WTC11 (cell line): ENCODE results near the gene FGFR3. TPM values are rescaled to one million over a fixed set of nuclear protein-coding genes. Genes with fewer than 3 reads are reported as not detected.
A peak's percentile ranks its signal among the peaks of the same experiment; 100 is the strongest.

Experiments
- ATAC-seq: fragments of 200-7000 bp; cut with Tn5 transposase; 2 replicates; pipeline ENCODE4 v1.10.0; 2021; ENCODE audit warnings: mild to moderate bottlenecking, moderate library complexity
- CTCF ChIA-PET: fragments of 300-600 bp; sonication (Branson Sonifier 250); formaldehyde crosslinking; loops from one replicate; lab custom pipeline; 2021; ENCODE audit warnings: antibody characterized with exemption; lab: Charles Lee
- POLR2A ChIA-PET: fragments of 350-600 bp; sonication (Branson Sonifier 250); formaldehyde crosslinking; loops from one replicate; lab custom pipeline; 2021; ENCODE audit warnings: antibody characterized with exemption; lab: Charles Lee
- DNase-seq: peaks from one replicate; pipeline ENCODE4 v3.0.0; 2021; ENCODE audit warnings: low spot score
- H3K27ac Mint-ChIP-seq: 2 replicates; pipeline ENCODE4 v1.8.0; 2021; ENCODE audit warnings: mixed read lengths
- H3K27me3 Mint-ChIP-seq: 2 replicates; pipeline ENCODE4 v1.8.0; 2021; ENCODE audit warnings: low read depth, mild to moderate bottlenecking, moderate library complexity, mixed read lengths
- H3K36me3 Mint-ChIP-seq: 2 replicates; pipeline ENCODE4 v1.8.0; 2021; ENCODE audit warnings: mixed read lengths
- H3K4me1 Mint-ChIP-seq: 2 replicates; pipeline ENCODE4 v1.8.0; 2022; ENCODE audit warnings: mixed read lengths
- H3K4me3 Mint-ChIP-seq: 2 replicates; pipeline ENCODE4 v1.8.0; 2021; ENCODE audit warnings: mild to moderate bottlenecking, moderate library complexity, mixed read lengths
- H3K9me3 Mint-ChIP-seq: 2 replicates; pipeline ENCODE4 v1.8.0; 2021; ENCODE audit warnings: mixed read lengths
- CBFB ChIP-seq: sonication (generic); formaldehyde crosslinking; IDR thresholded peaks from 2 replicates; pipeline ENCODE4 v1.8.1; 2022; ENCODE audit warnings: mild to moderate bottlenecking, low read depth, missing genetic modification reagents
- EMX1 ChIP-seq: fragments of 250-450 bp; sonication (Bioruptor Pico); IDR thresholded peaks from 2 replicates; pipeline ENCODE4 v1.8.0; 2021; ENCODE audit warnings: mild to moderate bottlenecking
- GRHL2 ChIP-seq: fragments of 250-450 bp; sonication (Bioruptor Pico); IDR thresholded peaks from 2 replicates; pipeline ENCODE4 v1.8.0; 2022; ENCODE audit warnings: mild to moderate bottlenecking, moderate library complexity; ENCODE audit not compliant: insufficient replicate concordance, severe bottlenecking
- HMGA2 ChIP-seq: fragments of 250-450 bp; sonication (Bioruptor Pico); IDR thresholded peaks from 2 replicates; pipeline ENCODE4 v1.4.0; 2021; ENCODE audit warnings: mild to moderate bottlenecking, moderate library complexity
- IRF2 ChIP-seq: sonication (generic); formaldehyde crosslinking; IDR thresholded peaks from 2 replicates; pipeline ENCODE4 v1.8.0; 2022; ENCODE audit warnings: low read depth, missing genetic modification reagents, borderline replicate concordance
- JAZF1 ChIP-seq: fragments of 250-450 bp; sonication (Bioruptor Pico); IDR thresholded peaks from 2 replicates; pipeline ENCODE4 v1.9.0; 2021; ENCODE audit warnings: moderate library complexity, mild to moderate bottlenecking, inconsistent platforms
- JUN ChIP-seq: sonication (generic); formaldehyde crosslinking; IDR thresholded peaks from 2 replicates; pipeline ENCODE4 v1.8.0; 2023; ENCODE audit warnings: mild to moderate bottlenecking, missing genetic modification reagents
- MYBL2 ChIP-seq: sonication (generic); formaldehyde crosslinking; IDR thresholded peaks from 2 replicates; pipeline ENCODE4 v1.8.1; 2023; ENCODE audit warnings: mild to moderate bottlenecking, moderate library complexity, missing genetic modification reagents
- NFE2L1 ChIP-seq: sonication (generic); formaldehyde crosslinking; IDR thresholded peaks from 2 replicates; pipeline ENCODE4 v1.8.1; 2023; ENCODE audit warnings: missing genetic modification reagents
- NR1H2 ChIP-seq: sonication (generic); formaldehyde crosslinking; IDR thresholded peaks from 2 replicates; pipeline ENCODE4 v1.9.0; 2021; ENCODE audit warnings: mild to moderate bottlenecking, moderate library complexity, missing genetic modification reagents
- OVOL2 ChIP-seq: fragments of 250-450 bp; sonication (Bioruptor Pico); IDR thresholded peaks from 2 replicates; pipeline ENCODE4 v1.9.0; 2021; ENCODE audit warnings: mild to moderate bottlenecking, borderline replicate concordance
- RORB ChIP-seq: fragments of 250-450 bp; sonication (Bioruptor Pico); IDR thresholded peaks from 2 replicates; pipeline ENCODE4 v1.9.0; 2021; ENCODE audit warnings: mild to moderate bottlenecking
- TEAD1 ChIP-seq: sonication (generic); formaldehyde crosslinking; IDR thresholded peaks from 2 replicates; pipeline ENCODE4 v1.8.0; 2022; ENCODE audit warnings: mild to moderate bottlenecking, missing genetic modification reagents
- TP53 ChIP-seq: sonication (generic); formaldehyde crosslinking; IDR thresholded peaks from 2 replicates; pipeline ENCODE4 v1.8.1; 2023; ENCODE audit warnings: mild to moderate bottlenecking, missing genetic modification reagents
- ZBTB21 ChIP-seq: sonication (generic); formaldehyde crosslinking; IDR thresholded peaks from 2 replicates; pipeline ENCODE4 v1.8.1; 2023; ENCODE audit warnings: mild to moderate bottlenecking, missing genetic modification reagents, borderline replicate concordance
- ZNF396 ChIP-seq: fragments of 250-450 bp; sonication (Bioruptor Pico); IDR thresholded peaks from 2 replicates; pipeline ENCODE4 v1.8.0; 2021; ENCODE audit warnings: mild to moderate bottlenecking, moderate library complexity, borderline replicate concordance
- ZNF671 ChIP-seq: fragments of 250-450 bp; sonication (Bioruptor Pico); IDR thresholded peaks from 2 replicates; pipeline ENCODE4 v1.8.0; 2021; ENCODE audit warnings: mild to moderate bottlenecking
- total RNA-seq: library from RNA; stranded (reverse); gene quantifications from 3 replicates; pipeline ENCODE4 v1.2.3, GENCODE V29; 2021
- TF ChIP-seq, protein P1 (sequence below): sonication (generic); formaldehyde crosslinking; IDR thresholded peaks from 2 replicates; pipeline ENCODE4 v1.8.0; 2022; ENCODE audit warnings: mild to moderate bottlenecking, missing genetic modification reagents
- TF ChIP-seq, protein P2 (sequence below): fragments of 250-450 bp; sonication (Bioruptor Pico); IDR thresholded peaks from 2 replicates; pipeline ENCODE4 v1.9.0; 2021; ENCODE audit warnings: mild to moderate bottlenecking
- TF ChIP-seq, protein P3 (sequence below): sonication (generic); formaldehyde crosslinking; IDR thresholded peaks from 2 replicates; pipeline ENCODE4 v1.8.0; 2022; ENCODE audit warnings: mild to moderate bottlenecking, missing genetic modification reagents
- TF ChIP-seq, protein P4 (sequence below): fragments of 250-450 bp; sonication (Bioruptor Pico); IDR thresholded peaks from 2 replicates; pipeline ENCODE4 v1.9.0; 2021; ENCODE audit warnings: moderate library complexity, mild to moderate bottlenecking, inconsistent platforms, borderline replicate concordance
- TF ChIP-seq, protein P5 (sequence below): fragments of 250-450 bp; sonication (Bioruptor Pico); conservative IDR thresholded peaks from 2 replicates; pipeline ENCODE4 v1.9.0; 2021; ENCODE audit warnings: mild to moderate bottlenecking

FGFR3 gene
- total RNA-seq, 1 experiment from 2014 or later: 19.9 TPM

DNA sequence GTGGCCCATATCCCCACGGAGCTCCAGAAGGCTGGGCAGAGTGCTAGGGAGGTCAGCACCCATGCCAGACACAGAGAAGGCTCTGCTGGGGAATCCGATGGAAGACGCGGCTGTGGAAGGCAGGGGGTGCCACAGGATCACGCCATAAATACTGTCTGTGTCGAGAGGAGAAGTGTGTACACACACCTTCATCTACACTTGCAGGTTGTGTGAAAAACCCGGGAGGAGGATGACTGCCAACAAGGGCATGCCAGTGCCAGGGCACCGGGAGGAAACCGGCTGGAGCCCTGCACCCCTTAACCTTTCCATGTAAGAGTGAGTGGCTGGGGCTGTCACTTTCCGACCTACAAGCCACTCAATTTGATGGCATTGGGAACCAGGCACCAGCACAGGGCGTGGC, 31.7 kb downstream of the FGFR3 start:
- H3K36me3 Mint-ChIP-seq: peaks cover 41% of the 10 kb centered on the region
- no peak overlapping the region for H3K27ac Mint-ChIP-seq
- no peak overlapping the region for H3K4me3 Mint-ChIP-seq
- peaks cover 5% of the 10 kb centered on the region for H3K4me1 Mint-ChIP-seq
- CTCF ChIA-PET: no interaction called here
- ATAC-seq (no peak), DNase-seq (no peak)
- peaks cover 5% of the 10 kb centered on the region for H3K9me3 Mint-ChIP-seq
- no peak for TF ChIP-seq ZNF396 (CRISPR knock-in tag)
- no peak for TF ChIP-seq TP53 (CRISPR knock-in tag)
- no peak for TF ChIP-seq GRHL2 (CRISPR knock-in tag)
- TF ChIP-seq, protein P1, sequence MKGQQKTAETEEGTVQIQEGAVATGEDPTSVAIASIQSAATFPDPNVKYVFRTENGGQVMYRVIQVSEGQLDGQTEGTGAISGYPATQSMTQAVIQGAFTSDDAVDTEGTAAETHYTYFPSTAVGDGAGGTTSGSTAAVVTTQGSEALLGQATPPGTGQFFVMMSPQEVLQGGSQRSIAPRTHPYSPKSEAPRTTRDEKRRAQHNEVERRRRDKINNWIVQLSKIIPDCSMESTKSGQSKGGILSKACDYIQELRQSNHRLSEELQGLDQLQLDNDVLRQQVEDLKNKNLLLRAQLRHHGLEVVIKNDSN: no peak
- TF ChIP-seq NR1H2: no peak
- no peak for TF ChIP-seq OVOL2 (CRISPR knock-in tag)
- no peak for TF ChIP-seq MYBL2 (CRISPR knock-in tag)
- TF ChIP-seq IRF2: no peak
- POLR2A ChIA-PET: no interaction called here
- peaks cover 3% of the 10 kb centered on the region for H3K27me3 Mint-ChIP-seq

DNA sequence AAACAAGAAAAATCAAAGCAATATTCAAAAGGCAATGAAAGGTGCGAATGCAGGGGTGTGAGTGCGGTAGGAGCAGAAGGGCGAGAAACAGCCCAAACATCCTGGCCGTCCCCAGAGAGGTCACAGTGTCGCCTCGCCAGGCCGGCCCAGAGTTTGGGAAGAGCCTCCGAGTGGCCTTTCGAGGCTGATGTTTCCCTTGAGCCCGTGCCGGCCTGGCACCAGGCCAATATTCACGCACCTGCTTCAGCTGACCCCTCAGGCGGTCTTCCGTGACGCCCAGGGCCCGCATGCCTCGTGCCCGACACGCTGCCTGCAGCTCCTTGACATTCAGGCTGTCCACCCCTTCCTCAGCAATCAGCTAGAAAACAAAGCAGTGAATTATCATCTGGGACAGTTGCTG, 32.2 kb downstream of the FGFR3 start:
- no peak for TF ChIP-seq TEAD1
- Mint-ChIP-seq H3K27ac (peak overlapping the region; percentile 58; the same call in 1 of the 2 replicates), H3K27me3 (peaks cover 3% of the 10 kb centered on the region), H3K36me3 (peaks cover 40% of the 10 kb centered on the region), H3K4me3 (no peak overlapping the region), H3K4me1 (peaks cover 10% of the 10 kb centered on the region), H3K9me3 (peaks cover 10% of the 10 kb centered on the region)
- ChIA-PET CTCF (no interaction called here), POLR2A (no interaction called here)
- DNase-seq: no peak
- ATAC-seq: no peak

DNA sequence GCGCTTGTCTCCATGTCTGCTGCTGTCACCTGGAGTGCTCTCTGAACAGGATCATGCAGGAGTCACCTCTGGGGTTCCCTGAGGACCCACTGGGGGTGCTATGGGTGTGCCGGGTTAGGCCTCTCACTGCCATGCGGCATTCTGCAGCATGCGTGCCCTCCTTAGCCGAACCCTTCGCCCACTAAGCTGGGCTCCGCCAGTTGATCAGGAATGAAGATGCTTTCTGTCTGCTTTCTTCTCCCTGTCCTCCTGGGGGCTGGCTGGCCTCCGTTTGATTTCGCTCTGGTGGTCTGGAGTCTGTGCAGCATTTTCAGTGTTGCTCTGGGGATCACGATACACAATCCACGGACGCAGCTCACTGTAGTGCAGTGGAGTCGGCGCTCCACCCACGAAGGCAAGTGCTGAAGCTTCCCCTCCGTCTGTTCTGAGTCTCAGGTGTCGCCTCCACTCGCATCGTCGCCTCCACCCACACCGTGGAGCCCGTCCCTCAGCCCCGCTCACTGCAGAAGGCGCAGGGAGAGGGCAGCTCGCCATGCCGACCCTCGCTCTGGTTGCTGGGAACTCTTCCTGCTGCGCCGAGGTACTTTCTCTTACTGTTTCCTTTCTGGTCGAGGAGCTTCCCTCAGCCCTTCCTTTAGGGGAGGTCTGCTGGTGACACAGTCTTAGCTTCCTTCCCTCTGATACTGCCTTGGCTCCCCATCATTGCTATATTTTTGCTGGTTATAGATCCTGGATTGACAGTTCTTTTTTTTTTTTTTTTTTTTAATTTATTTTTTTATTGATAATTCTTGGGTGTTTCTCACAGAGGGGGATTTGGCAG, 33.6 kb downstream of the FGFR3 start:
- Mint-ChIP-seq H3K27me3 (peaks cover 3% of the 10 kb centered on the region), H3K36me3 (peaks cover 50% of the 10 kb centered on the region)
- no peak for ATAC-seq

More for the DNA sequence above, 33.6 kb downstream of the FGFR3 start:
- POLR2A ChIA-PET: interaction anchor here (0.7 kb wide), 1 partner anchor 178 kb away, joined by 3 read pairs; no protein-coding TSS in a partner anchor
- peaks cover 10% of the 10 kb centered on the region for H3K9me3 Mint-ChIP-seq
- peaks cover 10% of the 10 kb centered on the region for H3K4me1 Mint-ChIP-seq
- DNase-seq: no peak
- no peak overlapping the region for H3K4me3 Mint-ChIP-seq
- CTCF ChIA-PET: interaction anchor here (1.6 kb wide), 1 partner anchor 84 kb away, joined by 4 read pairs; no protein-coding TSS in a partner anchor
- H3K27ac Mint-ChIP-seq: no peak overlapping the region
- TF ChIP-seq JUN (CRISPR knock-in tag) (no peak), RORB (CRISPR knock-in tag) (no peak), ZNF671 (CRISPR knock-in tag) (no peak), HMGA2 (no peak), ZBTB21 (CRISPR knock-in tag) (no peak), CBFB (CRISPR knock-in tag) (no peak), EMX1 (CRISPR knock-in tag) (no peak), NFE2L1 (no peak), JAZF1 (no peak)
- TF ChIP-seq, protein P2, sequence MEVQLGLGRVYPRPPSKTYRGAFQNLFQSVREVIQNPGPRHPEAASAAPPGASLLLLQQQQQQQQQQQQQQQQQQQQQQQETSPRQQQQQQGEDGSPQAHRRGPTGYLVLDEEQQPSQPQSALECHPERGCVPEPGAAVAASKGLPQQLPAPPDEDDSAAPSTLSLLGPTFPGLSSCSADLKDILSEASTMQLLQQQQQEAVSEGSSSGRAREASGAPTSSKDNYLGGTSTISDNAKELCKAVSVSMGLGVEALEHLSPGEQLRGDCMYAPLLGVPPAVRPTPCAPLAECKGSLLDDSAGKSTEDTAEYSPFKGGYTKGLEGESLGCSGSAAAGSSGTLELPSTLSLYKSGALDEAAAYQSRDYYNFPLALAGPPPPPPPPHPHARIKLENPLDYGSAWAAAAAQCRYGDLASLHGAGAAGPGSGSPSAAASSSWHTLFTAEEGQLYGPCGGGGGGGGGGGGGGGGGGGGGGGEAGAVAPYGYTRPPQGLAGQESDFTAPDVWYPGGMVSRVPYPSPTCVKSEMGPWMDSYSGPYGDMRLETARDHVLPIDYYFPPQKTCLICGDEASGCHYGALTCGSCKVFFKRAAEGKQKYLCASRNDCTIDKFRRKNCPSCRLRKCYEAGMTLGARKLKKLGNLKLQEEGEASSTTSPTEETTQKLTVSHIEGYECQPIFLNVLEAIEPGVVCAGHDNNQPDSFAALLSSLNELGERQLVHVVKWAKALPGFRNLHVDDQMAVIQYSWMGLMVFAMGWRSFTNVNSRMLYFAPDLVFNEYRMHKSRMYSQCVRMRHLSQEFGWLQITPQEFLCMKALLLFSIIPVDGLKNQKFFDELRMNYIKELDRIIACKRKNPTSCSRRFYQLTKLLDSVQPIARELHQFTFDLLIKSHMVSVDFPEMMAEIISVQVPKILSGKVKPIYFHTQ: no peak
- TF ChIP-seq, protein P3, sequence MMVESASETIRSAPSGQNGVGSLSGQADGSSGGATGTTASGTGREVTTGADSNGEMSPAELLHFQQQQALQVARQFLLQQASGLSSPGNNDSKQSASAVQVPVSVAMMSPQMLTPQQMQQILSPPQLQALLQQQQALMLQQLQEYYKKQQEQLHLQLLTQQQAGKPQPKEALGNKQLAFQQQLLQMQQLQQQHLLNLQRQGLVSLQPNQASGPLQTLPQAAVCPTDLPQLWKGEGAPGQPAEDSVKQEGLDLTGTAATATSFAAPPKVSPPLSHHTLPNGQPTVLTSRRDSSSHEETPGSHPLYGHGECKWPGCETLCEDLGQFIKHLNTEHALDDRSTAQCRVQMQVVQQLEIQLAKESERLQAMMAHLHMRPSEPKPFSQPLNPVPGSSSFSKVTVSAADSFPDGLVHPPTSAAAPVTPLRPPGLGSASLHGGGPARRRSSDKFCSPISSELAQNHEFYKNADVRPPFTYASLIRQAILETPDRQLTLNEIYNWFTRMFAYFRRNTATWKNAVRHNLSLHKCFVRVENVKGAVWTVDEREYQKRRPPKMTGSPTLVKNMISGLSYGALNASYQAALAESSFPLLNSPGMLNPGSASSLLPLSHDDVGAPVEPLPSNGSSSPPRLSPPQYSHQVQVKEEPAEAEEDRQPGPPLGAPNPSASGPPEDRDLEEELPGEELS (CRISPR knock-in tag): no peak
- TF ChIP-seq, protein P4, sequence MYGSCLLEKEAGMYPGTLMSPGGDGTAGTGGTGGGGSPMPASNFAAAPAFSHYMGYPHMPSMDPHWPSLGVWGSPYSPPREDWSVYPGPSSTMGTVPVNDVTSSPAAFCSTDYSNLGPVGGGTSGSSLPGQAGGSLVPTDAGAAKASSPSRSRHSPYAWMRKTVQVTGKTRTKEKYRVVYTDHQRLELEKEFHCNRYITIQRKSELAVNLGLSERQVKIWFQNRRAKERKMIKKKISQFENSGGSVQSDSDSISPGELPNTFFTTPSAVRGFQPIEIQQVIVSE (CRISPR knock-in tag): no peak
- TF ChIP-seq, protein P5, sequence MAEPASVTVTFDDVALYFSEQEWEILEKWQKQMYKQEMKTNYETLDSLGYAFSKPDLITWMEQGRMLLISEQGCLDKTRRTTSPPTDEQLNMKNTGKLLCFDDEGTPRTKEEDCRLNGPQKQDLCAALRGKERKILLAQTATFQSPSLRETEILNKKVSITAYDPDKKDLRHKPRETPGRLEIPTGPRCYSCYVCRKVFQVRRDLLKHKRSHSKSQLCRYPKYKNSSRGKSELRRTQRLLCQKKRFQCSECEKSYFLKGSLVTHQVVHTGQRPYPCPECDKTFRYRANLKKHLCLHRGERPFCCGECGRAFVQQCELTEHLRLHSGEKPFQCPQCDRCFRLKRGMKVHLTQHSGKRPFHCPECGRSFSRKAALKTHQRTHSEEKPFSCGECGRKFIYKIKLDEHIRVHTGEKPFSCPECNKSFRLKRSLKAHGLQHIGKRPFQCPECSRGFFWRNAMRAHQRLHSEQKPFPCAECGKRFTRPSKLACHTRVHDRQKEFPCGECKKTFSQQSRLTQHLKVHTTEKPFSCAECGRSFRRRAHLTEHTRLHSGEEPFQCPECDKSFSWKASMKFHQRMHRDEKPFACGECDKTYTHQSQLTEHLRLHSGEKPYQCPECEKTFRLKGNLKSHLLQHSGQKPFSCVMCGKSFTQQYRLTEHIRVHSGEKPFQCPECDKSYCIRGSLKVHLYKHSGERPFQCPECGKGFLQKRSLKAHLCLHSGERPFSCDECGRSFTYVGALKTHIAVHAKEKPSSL (CRISPR knock-in tag): no peak
